Measurements from ENCODE around the gene THY1. TPM values are rescaled to one million over a fixed set of nuclear protein-coding genes. Genes with fewer than 3 reads are reported as not detected.

THY1 gene
- total RNA-seq, 1 donor from 2014 or later = 3.5 TPM

- H3K27me3 ChIP-seq = no peaks in the 10 kb centered on the region
- DNase-seq (ENCODE audit: low spot score in 2 of 2) = peak; percentile 53 to 83
- intact Hi-C loops (cut with DNase I) = no loop called here
- peaks cover 5 to 15% of the 10 kb centered on the region in 2 donors for H3K4me1 ChIP-seq
- peak overlapping the region; percentile 55 to 62 for H3K27ac ChIP-seq
- no peaks in the 10 kb centered on the region for H3K36me3 ChIP-seq
- no peaks in the 10 kb centered on the region for H3K9me3 ChIP-seq
- peak overlapping the region in 1 of 2 donors; percentile 2 for H3K4me3 ChIP-seq
- no peak for TF ChIP-seq CTCF (IDR thresholded peaks at IDR 0.05)
Observed at GRCh38 chr11:119375337-119376196, 47.4 kb downstream of the THY1 start.

GRCh38 chr11:119374632-119375336, 48.2 kb downstream of the THY1 start:
- no peaks in the 10 kb centered on the region for H3K9me3 ChIP-seq
- H3K36me3 ChIP-seq = no peaks in the 10 kb centered on the region
- H3K27ac ChIP-seq = peak overlapping the region in 1 of 2 donors; percentile 62
- intact Hi-C loops (cut with DNase I) = loop anchor here (1.0 kb wide), 1 partner anchor 18 kb away; no protein-coding TSS in a partner anchor
- peaks cover 5 to 15% of the 10 kb centered on the region in 2 donors for H3K4me1 ChIP-seq
- TF ChIP-seq CTCF (IDR thresholded peaks at IDR 0.05) = no peak
- H3K4me3 ChIP-seq = no peak overlapping the region
- H3K27me3 ChIP-seq = no peaks in the 10 kb centered on the region
- DNase-seq (ENCODE audit: low spot score in 2 of 2) = peak in 1 of 2 donors; percentile 54

DNA sequence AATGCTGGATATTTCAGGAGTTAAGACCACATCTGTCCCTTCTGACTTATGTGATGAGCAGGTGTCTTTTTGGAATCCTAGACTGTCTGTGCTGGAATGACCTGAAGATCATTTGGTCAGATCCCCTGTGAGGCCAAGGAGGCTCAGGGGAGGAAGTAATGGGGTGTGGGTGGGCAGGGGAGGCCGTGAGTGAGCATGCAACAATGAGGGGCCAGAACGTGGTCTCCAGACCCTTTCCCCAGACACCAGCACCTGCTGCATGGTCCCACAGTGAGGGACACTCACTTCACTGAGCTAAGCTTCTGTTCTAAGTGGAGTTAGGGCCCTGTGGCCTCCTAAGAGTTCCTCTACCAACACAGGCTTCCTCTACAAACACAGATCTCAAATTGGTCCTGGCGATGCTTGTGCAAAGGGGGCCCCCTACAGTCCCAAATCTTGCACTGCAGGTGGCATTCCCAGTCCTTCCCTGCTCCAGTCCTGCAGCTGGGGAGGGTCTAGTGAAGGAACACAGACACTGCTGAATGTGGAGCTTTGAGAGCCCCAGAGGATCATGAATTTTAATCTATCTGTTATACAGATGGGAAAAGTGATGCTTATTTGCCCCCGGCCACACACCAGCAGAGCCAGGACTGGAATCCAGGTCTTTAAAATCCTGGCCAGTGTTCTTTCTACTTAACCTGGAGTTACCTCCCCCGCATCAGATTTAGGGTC, 48.9 kb downstream of the THY1 start:
- peaks cover 5 to 15% of the 10 kb centered on the region in 2 donors for H3K4me1 ChIP-seq

DNA sequence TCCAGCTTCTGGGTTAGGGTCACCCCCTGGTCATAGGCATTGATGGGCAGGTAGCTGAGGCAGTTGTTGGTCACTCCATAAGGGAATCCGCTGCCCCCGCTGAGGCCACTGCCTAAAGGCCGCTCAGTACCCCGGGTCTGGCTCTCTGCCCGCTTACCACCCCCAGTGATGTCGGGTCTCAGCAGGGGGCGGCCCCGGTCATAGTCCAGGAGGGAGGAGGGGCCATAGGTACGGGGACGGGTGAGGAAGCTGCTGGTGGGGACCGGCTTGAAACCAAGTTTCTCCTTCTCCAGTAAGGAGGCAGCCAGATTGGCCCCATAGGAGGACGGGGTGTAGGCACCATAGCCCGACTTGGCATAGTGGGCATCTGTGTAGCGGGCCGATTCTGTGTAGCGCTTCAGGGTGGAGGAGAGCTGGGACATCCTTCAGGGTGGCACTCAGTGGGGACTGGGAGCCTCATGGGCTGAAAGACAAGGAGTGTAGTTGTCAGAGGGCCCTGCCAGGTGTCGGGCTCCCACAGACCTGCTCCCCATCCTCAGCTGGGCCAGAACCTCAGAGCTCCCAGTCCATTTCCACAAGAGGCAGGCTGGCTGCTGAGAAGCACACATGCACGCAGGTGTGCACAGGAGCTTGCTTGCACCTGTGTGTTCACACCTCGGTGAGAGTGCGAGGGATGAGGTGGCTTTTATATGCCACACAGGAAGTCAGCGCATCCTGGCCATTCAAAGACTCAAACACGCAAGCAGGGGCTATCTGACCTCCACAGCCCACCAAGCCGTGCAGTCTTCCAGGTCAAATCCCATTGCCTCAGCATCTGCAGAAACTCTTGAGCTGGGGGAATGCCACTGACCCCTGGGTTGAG, 49.7 kb downstream of the THY1 start:
- DNase-seq (ENCODE audit: low spot score in 2 of 2) = peak in 1 of 2 donors; percentile 43
- intact Hi-C loops (cut with DNase I) = no loop called here
- no peak overlapping the region for H3K27ac ChIP-seq
- no peaks in the 10 kb centered on the region for H3K36me3 ChIP-seq
- no peaks in the 10 kb centered on the region for H3K27me3 ChIP-seq
- H3K9me3 ChIP-seq = no peaks in the 10 kb centered on the region
- TF ChIP-seq CTCF (IDR thresholded peaks at IDR 0.05) = no peak
- no peak overlapping the region for H3K4me3 ChIP-seq
- peaks cover 5 to 15% of the 10 kb centered on the region in 2 donors for H3K4me1 ChIP-seq

More for the DNA sequence above, 48.9 kb downstream of the THY1 start:
- DNase-seq (ENCODE audit: low spot score in 2 of 2) = peak in 1 of 2 donors; percentile 89
- Histone ChIP-seq H3K27me3 (no peaks in the 10 kb centered on the region), H3K27ac (no peak overlapping the region), H3K4me3 (no peak overlapping the region), H3K36me3 (no peaks in the 10 kb centered on the region), H3K9me3 (no peaks in the 10 kb centered on the region)
- TF ChIP-seq CTCF (IDR thresholded peaks at IDR 0.05) = peak; percentile 82 to 85 (median 84)
- intact Hi-C loops (cut with DNase I) = loop anchor here (1.0 kb wide), 1 partner anchor 18 kb away; no protein-coding TSS in a partner anchor

Data from ascending aorta (tissue), 2 donors.